Measurements from ENCODE around the gene ZYG11A. TPM values are rescaled to one million over a fixed set of nuclear protein-coding genes. Genes with fewer than 3 reads are reported as not detected.
"Not testable (repeated sequence)": the region's sequence is repeated elsewhere in the genome, so short reads cannot be mapped to it uniquely, and the experiment has no call there.

The ZYG11A gene
- total RNA-seq, 4 donors from 2014 or later, result not detected

GRCh38 chr1:52857443-52857842, 14.9 kb downstream of the ZYG11A start:
- Histone ChIP-seq H3K27ac (no peak overlapping the region), H3K4me3 (no peak overlapping the region), H3K27me3 (no peaks in the 10 kb centered on the region), H3K9me3 (no peaks in the 10 kb centered on the region), H3K36me3 (no peaks in the 10 kb centered on the region), H3K4me1 (no peaks in the 10 kb centered on the region)
- WGBS, 2 donors (ENCODE audit: low coverage in 1 of 2), result 63 to 90% methylated on average over 3 to 4 of the region's 4 CpGs
- no peak for TF ChIP-seq POLR2AphosphoS5 (IDR thresholded peaks at IDR 0.05)
- no peak for TF ChIP-seq CTCF (IDR thresholded peaks at IDR 0.05)
- no peak for TF ChIP-seq EP300 (IDR thresholded peaks at IDR 0.05)
- no peak for TF ChIP-seq POLR2A (IDR thresholded peaks at IDR 0.05)
- no peak for ATAC-seq

DNA sequence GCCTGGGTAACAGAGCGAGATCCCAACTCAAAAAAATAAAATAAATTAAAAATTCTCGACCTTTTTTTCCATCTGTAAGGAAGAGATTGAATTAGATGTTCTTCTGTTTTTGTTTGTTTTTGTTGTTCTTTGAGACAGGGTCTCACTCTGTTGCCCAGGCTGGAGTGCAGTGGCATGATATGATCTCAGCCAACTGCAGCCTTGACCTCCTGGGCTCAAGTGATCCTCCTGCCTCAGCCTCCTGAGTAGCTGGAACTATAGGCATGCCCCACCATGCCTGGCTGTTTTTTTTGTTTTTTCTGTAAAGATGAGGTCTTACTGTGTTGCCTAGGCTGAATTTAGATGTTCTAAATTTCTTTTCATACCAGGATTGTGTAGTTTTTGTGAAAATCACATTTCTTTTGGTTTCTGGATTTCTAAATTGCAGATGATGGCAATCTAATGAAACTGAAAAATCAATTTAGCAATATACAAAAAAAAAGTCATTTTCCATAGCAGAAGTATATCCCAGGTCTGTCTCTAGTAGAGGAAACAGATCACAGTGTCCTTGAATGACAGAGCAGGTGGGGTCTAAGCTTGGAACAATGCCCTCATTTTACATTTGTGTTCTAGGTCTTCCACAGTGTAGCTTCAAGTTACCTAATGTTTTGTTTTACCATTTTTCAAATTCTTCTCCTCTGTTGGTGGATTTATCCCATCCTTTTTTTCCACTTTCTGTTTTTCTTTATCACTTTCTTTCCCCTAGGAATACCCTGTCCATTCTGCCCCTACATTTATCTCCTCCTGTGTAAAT, 20.3 kb downstream of the ZYG11A start:
- Histone ChIP-seq H3K27me3 (no peaks in the 10 kb centered on the region), H3K4me3 (no peak overlapping the region), H3K36me3 (no peaks in the 10 kb centered on the region), H3K4me1 (no peaks in the 10 kb centered on the region), H3K27ac (no peak overlapping the region), H3K9me3 (no peaks in the 10 kb centered on the region)
- no peak for ATAC-seq
- no peak for TF ChIP-seq POLR2AphosphoS5 (IDR thresholded peaks at IDR 0.05)
- TF ChIP-seq POLR2A (IDR thresholded peaks at IDR 0.05), result no peak
- no peak for TF ChIP-seq CTCF (IDR thresholded peaks at IDR 0.05)
- TF ChIP-seq EP300 (IDR thresholded peaks at IDR 0.05), result no peak
- WGBS, 2 donors (ENCODE audit: low coverage in 1 of 2), result 60 to 63% methylated on average over 1 to 2 of the region's 2 CpGs

- no peaks in the 10 kb centered on the region for H3K27me3 ChIP-seq
- no peaks in the 10 kb centered on the region for H3K4me1 ChIP-seq
- no peaks in the 10 kb centered on the region for H3K36me3 ChIP-seq
- WGBS, 2 donors (ENCODE audit: low coverage in 1 of 2), result 60 to 81% methylated on average over 2 of the region's 2 CpGs
- no peak for TF ChIP-seq POLR2A (IDR thresholded peaks at IDR 0.05)
- TF ChIP-seq EP300 (IDR thresholded peaks at IDR 0.05), result no peak
- TF ChIP-seq CTCF (IDR thresholded peaks at IDR 0.05), result no peak
- TF ChIP-seq POLR2AphosphoS5 (IDR thresholded peaks at IDR 0.05), result no peak
- H3K27ac ChIP-seq, result no peak overlapping the region
- H3K9me3 ChIP-seq, result no peaks in the 10 kb centered on the region
- no peak overlapping the region for H3K4me3 ChIP-seq
- ATAC-seq, result no peak
Observed at GRCh38 chr1:52867087-52867863, 24.7 kb downstream of the ZYG11A start.

GRCh38 chr1:52869727-52870126, 27.2 kb downstream of the ZYG11A start:
- not testable (repeated sequence) for H3K36me3 ChIP-seq, H3K4me3 ChIP-seq, H3K4me1 ChIP-seq, H3K9me3 ChIP-seq, H3K27ac ChIP-seq, H3K27me3 ChIP-seq, ATAC-seq
- no CpG with 5 or more reads among the region's 29 CpGs for WGBS, 2 donors (ENCODE audit: low coverage in 1 of 2)

DNA sequence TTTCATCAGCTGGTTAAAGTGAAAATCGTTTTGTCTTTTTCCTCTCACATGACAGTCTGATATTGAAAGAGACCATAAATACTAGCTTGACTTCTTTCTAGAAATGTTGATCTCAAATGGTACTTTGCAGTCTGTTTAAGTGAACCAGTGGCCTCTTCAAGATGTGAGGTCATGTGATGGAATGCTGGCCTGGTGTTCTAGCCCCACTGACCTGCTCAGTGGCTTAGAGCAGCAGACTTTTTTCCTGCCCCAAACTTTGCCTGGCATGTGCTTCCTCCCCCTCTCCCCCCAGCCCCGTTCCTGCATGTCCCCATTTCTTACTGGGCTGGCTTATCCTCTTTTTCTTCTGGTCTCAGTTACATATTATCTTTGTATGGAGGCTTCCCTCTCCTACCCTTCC, 34.3 kb downstream of the ZYG11A start:
- Histone ChIP-seq H3K4me3 (no peak overlapping the region), H3K27me3 (no peaks in the 10 kb centered on the region), H3K36me3 (no peaks in the 10 kb centered on the region), H3K4me1 (no peaks in the 10 kb centered on the region), H3K27ac (no peak overlapping the region), H3K9me3 (no peaks in the 10 kb centered on the region)
- WGBS, 2 donors (ENCODE audit: low coverage in 1 of 2), result 30 to 83% methylated on average over 1 to 2 of the region's 2 CpGs
- TF ChIP-seq EP300 (IDR thresholded peaks at IDR 0.05) (no peak), CTCF (IDR thresholded peaks at IDR 0.05) (no peak), POLR2AphosphoS5 (IDR thresholded peaks at IDR 0.05) (no peak)
- ATAC-seq, result no peak
